ENCODE data around the gene DCLRE1B. TPM values are rescaled to one million over a fixed set of nuclear protein-coding genes. Genes with fewer than 3 reads are reported as not detected.

The DCLRE1B gene
- polyA plus RNA-seq, 1 donor from 2014 or later, result 3.6 TPM

GRCh38 chr1:113874012-113874879 lies 30.9 kb upstream of the DCLRE1B start:
- Mint-ChIP-seq H3K4me1 (peaks cover 35 to 42% (median 36%) of the 10 kb centered on the region in 3 donors), H3K9me3 (peaks cover 0 to 2% (median 0%) of the 10 kb centered on the region in 3 donors), H3K4me3 (peak overlapping the region in 2 of 4 donors; percentile 18 to 39), H3K27ac (peak overlapping the region in 2 of 3 donors; percentile 63 to 79), H3K36me3 (peaks cover 4% of the 10 kb centered on the region), H3K27me3 (no peaks in the 10 kb centered on the region)

DNA sequence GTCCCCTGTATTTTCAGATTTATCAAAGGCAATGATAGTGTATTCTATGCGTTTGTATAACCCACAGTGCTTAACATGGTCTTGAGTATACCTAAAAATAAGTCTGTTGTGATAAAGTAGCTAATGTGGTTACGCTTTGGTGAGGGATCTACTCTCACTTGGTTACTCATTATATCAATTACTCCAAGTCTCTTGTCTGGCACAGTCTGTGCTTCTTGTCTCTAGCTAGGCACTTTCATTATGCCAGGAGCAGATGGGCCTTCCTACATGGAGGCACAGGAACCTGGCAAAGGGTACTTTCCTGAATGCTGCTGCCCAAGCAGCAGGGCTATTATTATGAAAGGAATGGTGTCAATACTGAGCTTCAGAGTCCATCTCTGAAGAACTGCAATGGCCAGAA lies 29.4 kb upstream of the DCLRE1B start:
- Mint-ChIP-seq H3K4me3 (peak overlapping the region in 1 of 4 donors; percentile 14), H3K9me3 (peaks cover 0 to 2% (median 0%) of the 10 kb centered on the region in 3 donors), H3K36me3 (peaks cover 3% of the 10 kb centered on the region), H3K27me3 (no peaks in the 10 kb centered on the region), H3K27ac (peak overlapping the region in 1 of 3 donors; percentile 40), H3K4me1 (peaks cover 25 to 34% (median 26%) of the 10 kb centered on the region in 3 donors)

- H3K36me3 Mint-ChIP-seq, result peaks cover 7% of the 10 kb centered on the region
- no peaks in the 10 kb centered on the region for H3K27me3 Mint-ChIP-seq
- H3K4me1 Mint-ChIP-seq, result peaks cover 24 to 34% (median 25%) of the 10 kb centered on the region in 3 donors
- H3K27ac Mint-ChIP-seq, result peak overlapping the region in 1 of 3 donors; percentile 40
- H3K4me3 Mint-ChIP-seq, result no peak overlapping the region
- H3K9me3 Mint-ChIP-seq, result peaks cover 0 to 2% (median 0%) of the 10 kb centered on the region in 3 donors
Measured at GRCh38 chr1:113876176-113876575, 28.9 kb upstream of the DCLRE1B start.

DNA sequence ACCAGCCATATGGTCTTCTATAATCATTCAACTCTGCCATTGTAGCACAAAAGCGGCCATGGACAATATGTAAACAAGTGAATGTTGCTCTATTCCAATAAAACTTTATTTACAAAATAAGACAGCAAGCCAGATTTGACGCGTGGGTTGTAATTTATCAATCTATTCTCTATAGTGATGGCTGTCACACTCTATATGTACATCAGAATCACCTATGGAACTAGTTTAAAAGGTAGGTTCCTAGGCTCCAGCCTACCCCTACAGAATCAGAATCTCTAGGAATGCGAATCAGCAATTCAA lies 25.4 kb upstream of the DCLRE1B start:
- Mint-ChIP-seq H3K9me3 (peaks cover 0 to 2% (median 0%) of the 10 kb centered on the region in 3 donors), H3K36me3 (peaks cover 9% of the 10 kb centered on the region), H3K4me1 (peaks cover under 1 to 18% (median 3%) of the 10 kb centered on the region in 3 donors), H3K27me3 (no peaks in the 10 kb centered on the region), H3K4me3 (no peak overlapping the region), H3K27ac (no peak overlapping the region)

- H3K4me1 Mint-ChIP-seq, result peaks cover 0 to 13% (median 2%) of the 10 kb centered on the region in 3 donors
- no peak overlapping the region for H3K4me3 Mint-ChIP-seq
- H3K27ac Mint-ChIP-seq, result no peak overlapping the region
- H3K9me3 Mint-ChIP-seq, result peaks cover 0 to 2% (median 0%) of the 10 kb centered on the region in 3 donors
- peaks cover 9% of the 10 kb centered on the region for H3K36me3 Mint-ChIP-seq
- no peaks in the 10 kb centered on the region for H3K27me3 Mint-ChIP-seq
Measured at GRCh38 chr1:113881661-113882060, 23.5 kb upstream of the DCLRE1B start.

DNA sequence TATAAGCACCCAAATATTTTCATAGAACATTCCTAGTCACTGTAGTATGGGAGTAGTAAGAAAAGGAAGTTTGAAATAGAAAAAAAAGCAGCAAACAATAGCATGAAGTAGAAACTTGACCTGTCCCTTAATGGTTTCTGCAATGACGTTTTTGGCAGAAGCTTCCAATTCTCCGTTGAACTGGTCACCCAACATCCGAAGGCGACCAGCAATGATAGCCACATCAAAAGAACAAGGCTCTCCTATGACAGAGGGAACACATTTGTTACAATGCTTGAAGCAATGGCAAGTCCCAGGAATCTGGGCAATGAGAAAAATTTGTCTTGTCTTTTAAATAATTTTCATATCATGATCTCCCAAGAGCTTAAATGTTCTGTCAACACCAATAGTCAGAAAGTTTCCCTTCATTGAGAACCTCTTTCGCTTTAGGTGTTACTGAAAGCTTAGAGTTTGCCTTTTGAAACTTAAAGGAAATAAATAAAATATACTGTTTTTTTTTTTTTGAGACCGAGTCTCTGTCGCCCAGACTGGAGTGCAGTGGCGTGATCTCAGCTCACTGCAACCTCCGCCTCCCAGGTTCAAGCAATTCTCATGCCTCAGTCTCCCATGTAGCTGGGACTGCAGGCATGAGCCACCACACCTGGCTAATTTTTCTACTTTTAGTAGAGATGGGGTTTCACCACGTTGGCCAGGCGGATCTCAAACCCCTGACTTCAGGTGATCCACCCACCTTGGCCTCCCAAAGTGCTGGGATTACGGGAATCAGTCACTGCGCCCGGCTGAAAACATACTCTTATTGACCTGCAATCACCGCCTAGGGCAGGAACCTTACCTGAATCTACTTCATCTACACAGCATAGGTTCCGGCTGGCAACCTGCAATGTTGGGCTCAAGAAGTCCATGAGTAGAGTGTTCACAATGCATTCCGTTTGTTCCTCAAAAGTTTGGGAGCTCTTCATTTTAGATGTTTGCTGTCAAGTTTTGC lies 18.4 kb upstream of the DCLRE1B start:
- no peaks in the 10 kb centered on the region for H3K9me3 Mint-ChIP-seq
- H3K27ac Mint-ChIP-seq, result no peak overlapping the region
- peaks cover 0 to 2% (median 0%) of the 10 kb centered on the region in 3 donors for H3K4me1 Mint-ChIP-seq
- H3K36me3 Mint-ChIP-seq, result peaks cover 4% of the 10 kb centered on the region
- H3K27me3 Mint-ChIP-seq, result no peaks in the 10 kb centered on the region
- H3K4me3 Mint-ChIP-seq, result no peak overlapping the region

- H3K27me3 Mint-ChIP-seq, result no peaks in the 10 kb centered on the region
- peaks cover 0 to 4% (median 0%) of the 10 kb centered on the region in 3 donors for H3K4me1 Mint-ChIP-seq
- no peak within 1 kb of the TSS for H3K27ac Mint-ChIP-seq
- H3K4me3 Mint-ChIP-seq, result no peak within 1 kb of the TSS
- peaks cover 4% of the 10 kb centered on the region for H3K36me3 Mint-ChIP-seq
- H3K9me3 Mint-ChIP-seq, result no peaks in the 10 kb centered on the region
Measured at GRCh38 chr1:113887402-113888175, 17.5 kb upstream of the DCLRE1B start, which contains the start of gene BCL2L15. Gene BCL2L15 (minus strand): TSS chr1:113887581. CDS start chr1:113887375, 206 bp downstream.

GRCh38 chr1:113890816-113891215 lies 14.3 kb upstream of the DCLRE1B start:
- H3K4me1 Mint-ChIP-seq, result peaks cover 0 to 1% (median 0%) of the 10 kb centered on the region in 3 donors
- no peak overlapping the region for H3K27ac Mint-ChIP-seq
- H3K36me3 Mint-ChIP-seq, result peaks cover 8% of the 10 kb centered on the region
- H3K27me3 Mint-ChIP-seq, result no peaks in the 10 kb centered on the region
- no peaks in the 10 kb centered on the region for H3K9me3 Mint-ChIP-seq
- no peak overlapping the region for H3K4me3 Mint-ChIP-seq

- Mint-ChIP-seq H3K27me3 (no peaks in the 10 kb centered on the region), H3K27ac (peak overlapping the region in 1 of 3 donors; percentile 39), H3K9me3 (no peaks in the 10 kb centered on the region), H3K4me3 (no peak overlapping the region), H3K36me3 (peaks cover 11% of the 10 kb centered on the region), H3K4me1 (peaks cover 0 to 1% (median 0%) of the 10 kb centered on the region in 3 donors)
Measured at GRCh38 chr1:113891631-113892220, 13.4 kb upstream of the DCLRE1B start.

- H3K36me3 Mint-ChIP-seq, result peaks cover 11% of the 10 kb centered on the region
- H3K4me3 Mint-ChIP-seq, result no peak overlapping the region
- no peak overlapping the region for H3K27ac Mint-ChIP-seq
- no peaks in the 10 kb centered on the region for H3K27me3 Mint-ChIP-seq
- H3K4me1 Mint-ChIP-seq, result peaks cover 0 to 6% (median 2%) of the 10 kb centered on the region in 3 donors
- H3K9me3 Mint-ChIP-seq, result no peaks in the 10 kb centered on the region
Measured at GRCh38 chr1:113893267-113893666, 11.9 kb upstream of the DCLRE1B start.

GRCh38 chr1:113895098-113895497 lies 10.0 kb upstream of the DCLRE1B start:
- Mint-ChIP-seq H3K27ac (no peak overlapping the region), H3K27me3 (no peaks in the 10 kb centered on the region), H3K9me3 (no peaks in the 10 kb centered on the region), H3K36me3 (peaks cover 13% of the 10 kb centered on the region), H3K4me3 (no peak overlapping the region), H3K4me1 (peaks cover 3 to 12% (median 9%) of the 10 kb centered on the region in 3 donors)

DNA sequence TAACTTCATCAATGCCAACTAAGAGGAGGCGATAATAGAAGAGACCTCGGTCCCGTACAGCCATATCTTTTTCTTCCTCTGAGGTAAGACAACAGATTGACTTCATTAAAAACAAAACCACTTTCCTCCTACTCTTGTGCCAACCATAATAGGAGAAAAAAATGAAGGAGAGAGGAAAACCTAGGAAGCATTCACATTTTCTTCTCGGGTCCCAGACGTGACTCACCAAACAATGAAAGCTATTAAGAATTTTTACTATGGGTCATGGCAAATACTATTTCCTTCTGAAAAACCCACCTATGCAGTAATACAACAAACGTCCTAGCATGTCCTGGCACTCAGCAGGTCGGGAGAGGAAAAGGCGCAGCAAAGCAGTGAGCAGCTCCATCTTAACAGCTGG lies 9.2 kb upstream of the DCLRE1B start:
- no peaks in the 10 kb centered on the region for H3K9me3 Mint-ChIP-seq
- peaks cover 3 to 12% (median 11%) of the 10 kb centered on the region in 3 donors for H3K4me1 Mint-ChIP-seq
- H3K27ac Mint-ChIP-seq, result peak overlapping the region in 1 of 3 donors; percentile 53
- no peak overlapping the region for H3K4me3 Mint-ChIP-seq
- no peaks in the 10 kb centered on the region for H3K27me3 Mint-ChIP-seq
- peaks cover 13% of the 10 kb centered on the region for H3K36me3 Mint-ChIP-seq

GRCh38 chr1:113898241-113898814 lies 6.8 kb upstream of the DCLRE1B start:
- Mint-ChIP-seq H3K4me3 (no peak overlapping the region), H3K36me3 (peaks cover 18% of the 10 kb centered on the region), H3K27ac (no peak overlapping the region), H3K4me1 (peaks cover 21 to 26% (median 23%) of the 10 kb centered on the region in 3 donors), H3K9me3 (no peaks in the 10 kb centered on the region), H3K27me3 (no peaks in the 10 kb centered on the region)

Data from IgD-negative memory B cell (primary cell).